H9 (cell line): ENCODE results near the gene OBSL1. TPM values are rescaled to one million over a fixed set of nuclear protein-coding genes. Genes with fewer than 3 reads are reported as not detected.

Experiments used
- DNase-seq: peaks from one replicate; pipeline ENCODE4 v3.0.0-alpha.2; 2017
- H2AFZ ChIP-seq: one replicate; pipeline ENCODE4 v1.6.1; 2013; ENCODE audit warnings: mild to moderate bottlenecking, low read length, control low read depth, moderate library complexity
- H2AK5ac ChIP-seq: 2 replicates; pipeline ENCODE4 v1.6.1; 2013; ENCODE audit warnings: low read length, control low read depth, mixed read lengths; ENCODE audit not compliant: insufficient read length
- H2BK120ac ChIP-seq: one replicate; pipeline ENCODE4 v1.6.1; 2013; ENCODE audit warnings: low read depth, mild to moderate bottlenecking, low read length, control low read depth, inconsistent platforms; ENCODE audit not compliant: poor library complexity, severe bottlenecking
- H2BK12ac ChIP-seq: 2 replicates; pipeline ENCODE4 v1.6.1; 2013; ENCODE audit warnings: low read length, control low read depth, mixed read lengths, low read depth; ENCODE audit not compliant: insufficient read length
- H2BK15ac ChIP-seq: 2 replicates; pipeline ENCODE4 v1.6.1; 2013; ENCODE audit warnings: low read depth, low read length, control low read depth
- H2BK20ac ChIP-seq: one replicate; pipeline ENCODE4 v1.6.1; 2013; ENCODE audit warnings: low read depth, mild to moderate bottlenecking, low read length, control low read depth, inconsistent platforms; ENCODE audit not compliant: poor library complexity, severe bottlenecking
- H2BK5ac ChIP-seq: 2 replicates; pipeline ENCODE4 v1.6.1; 2013; ENCODE audit warnings: low read length, control low read depth, mixed read lengths; ENCODE audit not compliant: insufficient read length
- H3K14ac ChIP-seq: 2 replicates; pipeline ENCODE4 v1.6.1; 2013; ENCODE audit warnings: low read length, control low read depth; ENCODE audit not compliant: insufficient read depth
- H3K18ac ChIP-seq: 2 replicates; pipeline ENCODE4 v1.6.1; 2013; ENCODE audit warnings: low read depth, mild to moderate bottlenecking, mixed read lengths, low read length, control low read depth; ENCODE audit not compliant: insufficient read length
- H3K23ac ChIP-seq: 2 replicates; pipeline ENCODE4 v1.6.1; 2013; ENCODE audit warnings: low read length, control low read depth, mixed read lengths, low read depth; ENCODE audit not compliant: insufficient read length
- H3K23me2 ChIP-seq: 2 replicates; pipeline ENCODE4 v1.6.1; 2013; ENCODE audit warnings: low read depth, mild to moderate bottlenecking, mixed read lengths, low read length, control low read depth; ENCODE audit not compliant: insufficient read length, poor library complexity, severe bottlenecking
- H3K27ac ChIP-seq: 2 replicates; pipeline ENCODE4 v1.5.1; 2013; ENCODE audit warnings: low read length, control low read depth, mixed read lengths, low read depth; ENCODE audit not compliant: insufficient read length
- H3K27me3 ChIP-seq: 2 replicates; pipeline ENCODE4 v1.6.1; 2013; ENCODE audit warnings: low read length, control low read depth, inconsistent platforms; ENCODE audit not compliant: insufficient read depth
- H3K4ac ChIP-seq: 2 replicates; pipeline ENCODE4 v1.6.1; 2013; ENCODE audit warnings: low read depth, mild to moderate bottlenecking, control low read depth, inconsistent platforms, low read length, moderate library complexity
- H3K4me1 ChIP-seq: 2 replicates; pipeline ENCODE4 v1.6.1; 2013; ENCODE audit warnings: low read length, control low read depth, inconsistent platforms; ENCODE audit not compliant: insufficient read depth
- H3K4me2 ChIP-seq: 2 replicates; pipeline ENCODE4 v1.6.1; 2013; ENCODE audit warnings: low read length, control low read depth, mixed read lengths; ENCODE audit not compliant: insufficient read length, insufficient read depth
- H3K56ac ChIP-seq: 2 replicates; pipeline ENCODE4 v1.6.1; 2013; ENCODE audit warnings: low read depth, mild to moderate bottlenecking, mixed read lengths, low read length, control low read depth; ENCODE audit not compliant: insufficient read length
- H3K79me1 ChIP-seq: 2 replicates; pipeline ENCODE4 v1.6.1; 2013; ENCODE audit warnings: low read depth, mild to moderate bottlenecking, moderate library complexity, low read length, control low read depth, inconsistent platforms; ENCODE audit not compliant: insufficient read depth, poor library complexity, severe bottlenecking
- H3K79me2 ChIP-seq: 2 replicates; pipeline ENCODE4 v1.6.1; 2013; ENCODE audit warnings: low read length, control low read depth, inconsistent platforms; ENCODE audit not compliant: insufficient read depth
- H3K9ac ChIP-seq: 2 replicates; pipeline ENCODE4 v1.6.1; 2013; ENCODE audit warnings: low read length, control low read depth, mixed read lengths; ENCODE audit not compliant: insufficient read length; ENCODE audit errors: extremely low read depth
- H3K9me3 ChIP-seq: one replicate; pipeline ENCODE4 v1.6.1; 2013; ENCODE audit warnings: low read depth, low read length, inconsistent platforms; ENCODE audit not compliant: control insufficient read depth
- H3T11ph ChIP-seq: one replicate; pipeline ENCODE4 v1.6.1; 2013; ENCODE audit warnings: mild to moderate bottlenecking, low read length, control low read depth, inconsistent platforms
- H4K20me1 ChIP-seq: one replicate; pipeline ENCODE4 v1.6.1; 2013; ENCODE audit not compliant: control insufficient read depth, insufficient read length, insufficient read depth
- H4K5ac ChIP-seq: 2 replicates; pipeline ENCODE4 v1.6.1; 2013; ENCODE audit warnings: low read depth, mild to moderate bottlenecking, mixed read lengths, low read length, control low read depth; ENCODE audit not compliant: insufficient read length
- H4K8ac ChIP-seq: replicated peaks from 2 replicates; pipeline ENCODE4 v1.6.1; 2013; ENCODE audit warnings: low read length, control low read depth, mixed read lengths, low read depth; ENCODE audit not compliant: insufficient read length
- H4K91ac ChIP-seq: 2 replicates; pipeline ENCODE4 v1.6.1; 2013; ENCODE audit warnings: low read depth, mild to moderate bottlenecking, moderate library complexity, mixed read lengths, low read length, control low read depth; ENCODE audit not compliant: insufficient read length
- H3K27ac Mint-ChIP-seq, 3 experiments: 2 replicates in 2 of 3; 3 replicates in 1 of 3; pipeline ENCODE4 v1.8.0; 2020 to 2021; ENCODE audit warnings: mixed read lengths in 3 of 3, mild to moderate bottlenecking in 1 of 3, moderate library complexity in 1 of 3
- H3K27me3 Mint-ChIP-seq: 2 replicates; pipeline ENCODE4 v1.8.0; 2021; ENCODE audit warnings: low read depth, mild to moderate bottlenecking, moderate library complexity, mixed read lengths
- H3K36me3 Mint-ChIP-seq, 3 experiments: 2 replicates in 2 of 3; 3 replicates in 1 of 3; pipeline ENCODE4 v1.8.0; 2020 to 2021; ENCODE audit warnings: low read depth in 3 of 3, mixed read lengths in 3 of 3; ENCODE audit not compliant: insufficient read depth in 1 of 3
- H3K4me1 Mint-ChIP-seq, 2 experiments: 2 replicates each; pipeline ENCODE4 v1.8.0; 2020; ENCODE audit warnings: mixed read lengths in 2 of 2
- H3K4me3 Mint-ChIP-seq, 2 experiments: 2 replicates in 1 of 2; 3 replicates in 1 of 2; pipeline ENCODE4 v1.8.0; 2020 to 2021; ENCODE audit warnings: mild to moderate bottlenecking in 2 of 2, mixed read lengths in 2 of 2, moderate library complexity in 1 of 2
- H3K9me3 Mint-ChIP-seq, 2 experiments: 2 replicates in 1 of 2; 3 replicates in 1 of 2; pipeline ENCODE4 v1.8.0; 2020; ENCODE audit warnings: mild to moderate bottlenecking in 2 of 2, mixed read lengths in 2 of 2, moderate library complexity in 1 of 2
- CTCF ChIP-seq: fragments of 200-600 bp; sonication (generic); conservative IDR thresholded peaks from 3 replicates; pipeline ENCODE4 v1.8.0; 2021; ENCODE audit warnings: antibody characterized with exemption, mild to moderate bottlenecking
- WGBS: extraction: QIAGEN DNeasy Blood & Tissue Kit; methylation state at CpG from one replicate; pipeline ENCODE4 v1.1.7; 2013; ENCODE audit warnings: missing lambda C conversion rate, low lambda C conversion rate, mixed read lengths; ENCODE audit not compliant: insufficient read length; ENCODE audit errors: extremely low coverage; 5-methylcytosine and 5-hydroxymethylcytosine counted together
- total RNA-seq: library from RNA; stranded (reverse); gene quantifications from 2 replicates; pipeline ENCODE4 v1.2.1, GENCODE V29; 2021

Gene OBSL1
- total RNA-seq, 1 experiment from 2014 or later: 140 TPM

DNA sequence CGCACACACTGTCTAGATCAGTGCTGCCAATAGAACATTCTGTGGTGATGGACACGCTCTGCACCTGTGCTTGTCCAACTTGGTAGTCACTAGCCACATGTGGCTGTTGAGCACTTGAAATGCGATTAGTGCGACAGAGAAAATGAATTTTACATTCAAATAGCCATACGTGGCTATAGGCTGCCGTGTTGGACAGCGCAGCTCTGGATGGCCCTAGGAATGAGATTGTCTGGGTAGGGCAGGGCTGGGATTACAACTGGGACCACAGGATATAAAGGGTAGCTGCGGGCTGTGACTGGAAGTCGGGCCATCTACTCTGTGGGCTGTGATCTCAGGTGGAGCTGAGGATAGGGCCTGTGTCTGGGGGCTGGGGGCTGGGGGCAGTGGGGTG lies 51.8 kb downstream of the OBSL1 start:
- Mint-ChIP-seq H3K9me3 (no peaks in the 10 kb centered on the region; a peak in 1 of 5 replicates), H3K27me3 (peaks cover 53% of the 10 kb centered on the region), H3K36me3 (no peaks in the 10 kb centered on the region; a peak in 1 of 7 replicates), H3K4me3 (no peak overlapping the region), H3K27ac (no peak overlapping the region), H3K4me1 (peaks cover 38 to 56% of the 10 kb centered on the region in 2 experiments)
- Histone ChIP-seq H3K79me1 (no peaks in the 10 kb centered on the region), H3K4me1 (peaks cover 6% of the 10 kb centered on the region; the same call in 1 of the 2 replicates), H4K20me1 (peaks cover 3% of the 10 kb centered on the region), H4K8ac (no peak overlapping the region), H3K79me2 (no peaks in the 10 kb centered on the region), H2AK5ac (no peak overlapping the region), H2BK15ac (no peak overlapping the region), H4K5ac (no peak overlapping the region), H3K9me3 (no peaks in the 10 kb centered on the region), H3K14ac (no peak overlapping the region), H3K4me2 (no peak overlapping the region), H3K18ac (no peak overlapping the region), H2BK20ac (no peak overlapping the region), H3T11ph (no peak overlapping the region), H3K23me2 (peaks cover 4% of the 10 kb centered on the region), H2BK12ac (no peak overlapping the region), H3K4ac (no peak overlapping the region), H3K56ac (no peak overlapping the region), H3K23ac (no peak overlapping the region), H2BK5ac (no peak overlapping the region), H4K91ac (no peak overlapping the region), H3K27ac (no peak overlapping the region), H3K9ac (no peak overlapping the region), H3K27me3 (peaks cover 8% of the 10 kb centered on the region; the same call in 1 of the 2 replicates), H2AFZ (no peak overlapping the region), H2BK120ac (no peak overlapping the region)
- WGBS: no CpG with 5 or more reads among the region's 9 CpGs
- DNase-seq: no peak
- TF ChIP-seq CTCF: no peak
